Measurements from ENCODE around the gene CD46.

CD46 gene

GRCh38 chr1:207828046-207828445 lies 76.2 kb downstream of the CD46 start:
- Histone ChIP-seq H3K36me3 (replicated peaks in 1 of 2; ENCODE audit: control insufficient read depth in 2 of 2, insufficient read depth in 2 of 2, low read length in 2 of 2) (peaks cover 0 to 15% of the 10 kb centered on the region in 2 donors), H3K14ac (ENCODE audit: low read length) (no peak overlapping the region), H3K27ac (replicated peaks; ENCODE audit: low read length) (no peak overlapping the region)

GRCh38 chr1:207828485-207829158 lies 76.8 kb downstream of the CD46 start:
- no peaks in the 10 kb centered on the region for H3K9me3 ChIP-seq (replicated peaks in 1 of 2; ENCODE audit: control insufficient read depth in 2 of 2, insufficient read depth in 1 of 2, low read depth in 1 of 2, low read length in 2 of 2)
- no peak overlapping the region for H2BK12ac ChIP-seq (ENCODE audit: low read length)
- WGBS, 2 donors (ENCODE audit: extremely low coverage in 2 of 2, insufficient read length in 2 of 2, insufficient replicate concordance in 1 of 2) = no CpG with 5 or more reads among the region's 2 CpGs
- H3K4ac ChIP-seq (ENCODE audit: low read length) = no peak overlapping the region
- peaks cover 2% of the 10 kb centered on the region for H3K79me1 ChIP-seq (ENCODE audit: low read depth, low read length)
- H3K4me3 ChIP-seq (ENCODE audit: low read length in 2 of 2) = no peak overlapping the region
- H2BK120ac ChIP-seq (ENCODE audit: low read depth, low read length) = no peak overlapping the region
- H3K27ac ChIP-seq (replicated peaks; ENCODE audit: low read length) = no peak overlapping the region
- no peak overlapping the region for H2BK15ac ChIP-seq (ENCODE audit: low read length)
- no peak overlapping the region for H3K23ac ChIP-seq (ENCODE audit: low read depth, low read length, poor library complexity)
- H2BK5ac ChIP-seq (ENCODE audit: low read length) = no peak overlapping the region
- no peak overlapping the region for H3K4me2 ChIP-seq (ENCODE audit: insufficient read depth, low read length, poor library complexity, severe bottlenecking)
- H4K91ac ChIP-seq (ENCODE audit: low read depth, low read length, poor library complexity) = no peak overlapping the region
- H2AFZ ChIP-seq (ENCODE audit: low read length) = no peak overlapping the region
- peak; percentile 24 for DNase-seq (ENCODE audit: low spot score)
- H3K4me1 ChIP-seq (ENCODE audit: control insufficient read depth in 2 of 2, insufficient read depth in 1 of 2, low read depth in 1 of 2, low read length in 2 of 2) = peaks cover 4% of the 10 kb centered on the region in 2 donors
- no peak overlapping the region for H3K14ac ChIP-seq (ENCODE audit: low read length)
- H2AK5ac ChIP-seq (ENCODE audit: low read depth, low read length) = no peak overlapping the region
- peaks cover 0 to 15% of the 10 kb centered on the region in 2 donors for H3K36me3 ChIP-seq (replicated peaks in 1 of 2; ENCODE audit: control insufficient read depth in 2 of 2, insufficient read depth in 2 of 2, low read length in 2 of 2)
- no peaks in the 10 kb centered on the region for H3K27me3 ChIP-seq (ENCODE audit: control insufficient read depth in 3 of 3, insufficient read depth in 3 of 3, low read depth in 1 of 3, low read length in 3 of 3)
- H3K18ac ChIP-seq (ENCODE audit: low read length) = no peak overlapping the region
- H3K9ac ChIP-seq (ENCODE audit: low read depth, low read length, poor library complexity) = no peak overlapping the region
- no peak overlapping the region for H4K8ac ChIP-seq (ENCODE audit: low read depth, low read length)

More at GRCh38 chr1:207828046-207828445, 76.2 kb downstream of the CD46 start:
- DNase-seq (ENCODE audit: low spot score) = no peak
- no peak overlapping the region for H4K8ac ChIP-seq (ENCODE audit: low read depth, low read length)
- H3K18ac ChIP-seq (ENCODE audit: low read length) = no peak overlapping the region
- H3K4me3 ChIP-seq (ENCODE audit: low read length in 2 of 2) = no peak overlapping the region
- H3K4me1 ChIP-seq (ENCODE audit: control insufficient read depth in 2 of 2, insufficient read depth in 1 of 2, low read depth in 1 of 2, low read length in 2 of 2) = peaks cover 4% of the 10 kb centered on the region in 2 donors
- no peak overlapping the region for H2AK5ac ChIP-seq (ENCODE audit: low read depth, low read length)
- no peak overlapping the region for H3K9ac ChIP-seq (ENCODE audit: low read depth, low read length, poor library complexity)
- H3K79me1 ChIP-seq (ENCODE audit: low read depth, low read length) = peaks cover 2% of the 10 kb centered on the region
- H2BK5ac ChIP-seq (ENCODE audit: low read length) = no peak overlapping the region
- H2BK120ac ChIP-seq (ENCODE audit: low read depth, low read length) = no peak overlapping the region
- no peaks in the 10 kb centered on the region for H3K9me3 ChIP-seq (replicated peaks in 1 of 2; ENCODE audit: control insufficient read depth in 2 of 2, insufficient read depth in 1 of 2, low read depth in 1 of 2, low read length in 2 of 2)
- no peak overlapping the region for H2BK12ac ChIP-seq (ENCODE audit: low read length)
- no peak overlapping the region for H3K23ac ChIP-seq (ENCODE audit: low read depth, low read length, poor library complexity)
- H3K4me2 ChIP-seq (ENCODE audit: insufficient read depth, low read length, poor library complexity, severe bottlenecking) = no peak overlapping the region
- no peak overlapping the region for H2BK15ac ChIP-seq (ENCODE audit: low read length)
- H3K4ac ChIP-seq (ENCODE audit: low read length) = no peak overlapping the region
- H4K91ac ChIP-seq (ENCODE audit: low read depth, low read length, poor library complexity) = no peak overlapping the region
- no peaks in the 10 kb centered on the region for H3K27me3 ChIP-seq (ENCODE audit: control insufficient read depth in 3 of 3, insufficient read depth in 3 of 3, low read depth in 1 of 3, low read length in 3 of 3)
- no CpG with 5 or more reads among the region's 5 CpGs for WGBS, 2 donors (ENCODE audit: extremely low coverage in 2 of 2, insufficient read length in 2 of 2, insufficient replicate concordance in 1 of 2)
- H2AFZ ChIP-seq (ENCODE audit: low read length) = no peak overlapping the region

GRCh38 chr1:207829576-207829975 lies 77.7 kb downstream of the CD46 start:
- Histone ChIP-seq H2BK5ac (ENCODE audit: low read length) (no peak overlapping the region), H3K4me1 (ENCODE audit: control insufficient read depth in 2 of 2, insufficient read depth in 1 of 2, low read depth in 1 of 2, low read length in 2 of 2) (peaks cover 0 to 4% of the 10 kb centered on the region in 2 donors), H2BK15ac (ENCODE audit: low read length) (no peak overlapping the region), H3K27ac (replicated peaks; ENCODE audit: low read length) (no peak overlapping the region), H3K23ac (ENCODE audit: low read depth, low read length, poor library complexity) (no peak overlapping the region), H2BK120ac (ENCODE audit: low read depth, low read length) (no peak overlapping the region), H3K36me3 (replicated peaks in 1 of 2; ENCODE audit: control insufficient read depth in 2 of 2, insufficient read depth in 2 of 2, low read length in 2 of 2) (peaks cover 0 to 20% of the 10 kb centered on the region in 2 donors), H3K27me3 (ENCODE audit: control insufficient read depth in 3 of 3, insufficient read depth in 3 of 3, low read depth in 1 of 3, low read length in 3 of 3) (no peaks in the 10 kb centered on the region), H3K4me3 (ENCODE audit: low read length in 2 of 2) (no peak overlapping the region), H3K9ac (ENCODE audit: low read depth, low read length, poor library complexity) (no peak overlapping the region), H3K79me1 (ENCODE audit: low read depth, low read length) (peaks cover 2% of the 10 kb centered on the region), H3K4ac (ENCODE audit: low read length) (no peak overlapping the region), H3K18ac (ENCODE audit: low read length) (no peak overlapping the region), H3K14ac (ENCODE audit: low read length) (no peak overlapping the region), H3K4me2 (ENCODE audit: insufficient read depth, low read length, poor library complexity, severe bottlenecking) (no peak overlapping the region), H4K91ac (ENCODE audit: low read depth, low read length, poor library complexity) (no peak overlapping the region), H3K9me3 (replicated peaks in 1 of 2; ENCODE audit: control insufficient read depth in 2 of 2, insufficient read depth in 1 of 2, low read depth in 1 of 2, low read length in 2 of 2) (no peaks in the 10 kb centered on the region), H2BK12ac (ENCODE audit: low read length) (no peak overlapping the region), H2AK5ac (ENCODE audit: low read depth, low read length) (no peak overlapping the region), H4K8ac (ENCODE audit: low read depth, low read length) (no peak overlapping the region), H2AFZ (ENCODE audit: low read length) (no peak overlapping the region)
- DNase-seq (ENCODE audit: low spot score) = no peak

- H2AK5ac ChIP-seq (ENCODE audit: low read depth, low read length) = peak overlapping the region; percentile 32
- H3K9me3 ChIP-seq (replicated peaks in 1 of 2; ENCODE audit: control insufficient read depth in 2 of 2, insufficient read depth in 1 of 2, low read depth in 1 of 2, low read length in 2 of 2) = no peaks in the 10 kb centered on the region
- no CpG with 5 or more reads among the region's 9 CpGs for WGBS, 2 donors (ENCODE audit: extremely low coverage in 2 of 2, insufficient read length in 2 of 2, insufficient replicate concordance in 1 of 2)
- H3K4me1 ChIP-seq (ENCODE audit: control insufficient read depth in 2 of 2, insufficient read depth in 1 of 2, low read depth in 1 of 2, low read length in 2 of 2) = peaks cover 0 to 4% of the 10 kb centered on the region in 2 donors
- no peak overlapping the region for H2BK15ac ChIP-seq (ENCODE audit: low read length)
- no peak overlapping the region for H4K91ac ChIP-seq (ENCODE audit: low read depth, low read length, poor library complexity)
- H3K4ac ChIP-seq (ENCODE audit: low read length) = no peak overlapping the region
- peak overlapping the region; percentile 70 for H3K9ac ChIP-seq (ENCODE audit: low read depth, low read length, poor library complexity)
- no peaks in the 10 kb centered on the region for H3K27me3 ChIP-seq (ENCODE audit: control insufficient read depth in 3 of 3, insufficient read depth in 3 of 3, low read depth in 1 of 3, low read length in 3 of 3)
- H3K4me2 ChIP-seq (ENCODE audit: insufficient read depth, low read length, poor library complexity, severe bottlenecking) = no peak overlapping the region
- H3K18ac ChIP-seq (ENCODE audit: low read length) = peak overlapping the region; percentile 30
- peaks cover 0 to 27% of the 10 kb centered on the region in 2 donors for H3K36me3 ChIP-seq (replicated peaks in 1 of 2; ENCODE audit: control insufficient read depth in 2 of 2, insufficient read depth in 2 of 2, low read length in 2 of 2)
- no peak overlapping the region for H3K4me3 ChIP-seq (ENCODE audit: low read length in 2 of 2)
- peaks cover 2% of the 10 kb centered on the region for H3K79me1 ChIP-seq (ENCODE audit: low read depth, low read length)
- H2BK120ac ChIP-seq (ENCODE audit: low read depth, low read length) = no peak overlapping the region
- no peak for DNase-seq (ENCODE audit: low spot score)
- no peak overlapping the region for H3K23ac ChIP-seq (ENCODE audit: low read depth, low read length, poor library complexity)
- H2AFZ ChIP-seq (ENCODE audit: low read length) = no peak overlapping the region
- H4K8ac ChIP-seq (ENCODE audit: low read depth, low read length) = no peak overlapping the region
- no peak overlapping the region for H3K14ac ChIP-seq (ENCODE audit: low read length)
- H3K27ac ChIP-seq (replicated peaks; ENCODE audit: low read length) = no peak overlapping the region
- no peak overlapping the region for H2BK5ac ChIP-seq (ENCODE audit: low read length)
- H2BK12ac ChIP-seq (ENCODE audit: low read length) = no peak overlapping the region
These were observed 78.9 kb downstream of the CD46 start for GRCh38 chr1:207830788-207831187.
